Measurements from ENCODE around the gene ACSBG1.

Gene ACSBG1

DNA sequence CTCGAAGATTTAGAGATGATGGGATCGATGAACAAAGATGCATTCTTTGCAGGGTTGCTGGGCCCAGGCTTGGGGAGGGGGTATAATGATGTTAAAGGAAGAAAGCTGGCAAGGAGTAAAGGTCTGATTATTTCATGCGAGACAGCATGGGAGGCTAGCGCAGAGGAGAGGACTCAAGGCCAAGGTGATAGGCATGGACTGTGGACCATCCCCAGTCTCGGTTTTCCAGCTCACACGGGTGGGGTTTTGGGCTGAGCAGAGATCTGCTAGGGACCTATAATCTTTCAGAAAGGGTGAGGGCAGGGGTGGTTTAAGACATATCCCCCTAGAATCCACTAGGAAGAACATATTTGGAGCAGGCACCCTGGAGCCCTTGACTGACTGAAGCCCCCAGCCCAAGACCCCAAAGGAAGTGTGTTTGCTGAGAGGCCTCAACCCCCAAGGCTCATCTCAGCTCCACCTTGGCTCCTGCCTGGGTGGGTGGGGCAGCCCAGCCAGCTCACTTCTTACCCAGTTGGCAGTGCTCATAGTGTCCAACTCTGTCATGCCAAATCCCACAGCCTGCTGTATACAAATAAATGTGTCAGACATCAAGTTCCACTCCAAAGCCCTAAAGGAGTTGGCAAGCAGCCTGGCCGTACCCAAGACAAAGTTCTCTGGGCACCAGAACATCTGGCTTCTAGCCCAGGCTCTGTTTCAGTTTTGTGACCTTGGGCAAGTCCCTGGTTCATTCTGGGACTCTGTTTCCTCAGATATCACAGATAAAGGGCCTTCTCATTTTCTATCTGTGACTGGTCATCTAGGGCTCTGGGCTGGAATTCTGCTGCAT lies 17.9 kb downstream of the ACSBG1 start:
- DNase-seq, result no peak

GRCh38 chr15:78213956-78214355 lies 20.4 kb downstream of the ACSBG1 start:
- DNase-seq, result no peak

DNA sequence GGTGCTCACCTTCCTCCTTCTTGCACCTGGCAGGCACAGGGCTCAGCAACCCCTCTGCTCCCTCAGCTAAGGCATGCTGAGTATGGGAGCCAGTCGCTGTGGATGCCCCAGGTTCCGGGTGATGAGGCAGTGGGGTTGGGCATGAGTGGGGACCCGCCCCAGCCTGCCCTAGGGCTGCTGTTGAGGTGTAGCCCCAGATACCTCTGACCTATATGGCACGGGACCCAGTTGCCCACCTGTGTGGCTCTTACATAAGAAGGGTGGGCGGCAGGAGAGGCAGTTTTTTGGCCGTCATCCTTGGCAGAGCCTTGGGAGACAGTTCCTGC lies 21.0 kb downstream of the ACSBG1 start:
- no peak for DNase-seq

DNA sequence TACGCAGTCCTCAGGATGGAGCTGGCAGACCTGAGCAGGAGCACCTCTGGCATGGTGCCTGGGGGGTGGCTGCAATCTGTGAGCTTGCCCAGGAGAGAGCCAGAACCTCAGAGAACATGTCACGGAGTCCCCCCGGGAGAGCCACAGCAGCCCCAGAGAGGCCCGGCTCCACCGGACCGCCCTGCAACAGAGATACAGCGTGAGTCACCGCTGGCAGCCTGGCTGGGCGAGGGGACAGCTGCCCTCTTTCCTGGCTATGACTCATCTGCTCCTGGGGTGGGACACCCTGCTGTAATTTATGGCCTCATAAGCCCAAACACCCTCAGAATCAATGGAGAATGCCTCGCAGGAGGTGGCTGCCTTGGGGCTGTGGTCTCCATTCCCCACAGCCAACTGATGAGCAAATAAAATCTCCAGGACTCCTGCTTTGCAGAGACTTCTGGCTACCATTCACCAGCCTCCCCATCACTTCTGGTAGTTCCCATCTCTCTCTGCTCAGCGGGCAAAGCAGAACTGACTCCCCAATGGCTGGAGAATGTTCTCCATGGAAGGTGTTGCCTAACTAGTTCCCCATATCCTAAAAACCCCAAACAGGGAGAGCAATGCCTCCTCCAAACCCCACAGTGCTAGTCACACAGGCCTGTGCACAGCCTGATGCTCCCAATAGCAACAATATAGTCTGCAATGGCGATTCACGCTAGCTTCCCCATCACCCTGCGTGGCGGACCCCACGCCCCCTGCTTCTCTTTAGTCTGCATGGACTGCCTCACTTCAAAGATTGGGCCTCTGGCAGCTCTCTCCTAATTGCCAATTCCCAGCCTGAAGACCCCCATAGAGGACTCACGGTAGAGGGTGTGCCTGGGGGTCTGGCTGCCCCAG lies 21.6 kb downstream of the ACSBG1 start:
- no peak for DNase-seq

GRCh38 chr15:78212008-78212407 lies 22.4 kb downstream of the ACSBG1 start:
- no peak for DNase-seq

- DNase-seq, result no peak
These were observed 23.0 kb downstream of the ACSBG1 start for GRCh38 chr15:78211189-78211921.

DNA sequence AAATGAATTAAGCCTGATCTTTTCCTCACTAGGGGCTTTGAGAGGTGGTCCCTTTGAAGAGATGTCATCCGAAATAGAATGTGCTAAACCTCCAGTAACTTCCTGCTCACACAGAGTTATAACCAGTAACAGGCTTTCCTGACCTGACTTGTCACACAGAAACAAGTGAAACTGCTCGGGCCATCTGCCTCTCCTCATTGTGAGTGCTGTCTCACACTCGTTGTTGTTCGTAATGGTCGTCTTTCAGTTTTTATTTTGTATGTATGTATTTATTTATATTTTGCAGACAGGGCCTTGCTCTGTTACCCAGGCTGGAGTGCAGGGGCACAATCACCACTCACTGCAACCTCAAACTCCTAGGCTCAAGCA lies 24.0 kb downstream of the ACSBG1 start:
- DNase-seq, result no peak

- no peak for DNase-seq
These were observed 24.6 kb downstream of the ACSBG1 start for GRCh38 chr15:78209646-78210348.

DNA sequence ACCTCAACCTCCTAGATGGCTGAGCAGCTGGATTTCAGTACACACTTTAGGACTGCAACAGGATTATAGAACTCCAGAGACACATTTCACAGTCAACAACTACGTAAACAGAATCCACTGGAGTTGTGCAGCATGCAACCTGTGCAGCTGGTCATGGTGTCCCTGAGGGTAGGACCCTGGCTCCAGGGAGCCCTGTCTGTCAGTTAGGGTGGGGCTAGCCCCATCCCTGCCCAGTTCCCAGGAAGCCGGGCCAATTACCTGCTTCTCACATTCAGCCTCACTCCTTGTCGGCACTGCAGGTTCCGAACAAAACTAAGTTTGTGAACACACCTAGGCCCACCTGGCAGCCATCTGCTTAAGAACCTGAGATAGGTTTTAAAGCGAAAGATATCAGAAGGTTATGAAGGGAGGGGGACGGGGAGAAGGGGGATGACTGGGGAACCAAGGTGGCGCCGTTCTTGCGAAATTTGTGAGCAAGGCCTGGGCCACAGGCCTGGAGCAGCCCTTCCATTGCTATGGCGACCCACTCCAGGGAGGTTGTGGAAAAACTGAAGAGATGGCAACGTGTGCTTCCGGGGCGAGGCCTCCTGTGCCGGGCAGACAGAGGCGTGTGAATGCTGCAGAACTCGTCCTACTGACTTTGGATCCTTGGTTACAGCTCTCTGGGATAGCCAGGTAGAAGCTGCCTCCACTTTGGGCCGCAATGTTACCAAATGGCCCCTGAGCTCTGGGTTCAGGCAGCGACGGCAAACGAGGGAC lies 25.3 kb downstream of the ACSBG1 start:
- DNase-seq, result no peak

GRCh38 chr15:78208341-78208844 lies 26.0 kb downstream of the ACSBG1 start:
- DNase-seq, result no peak

DNA sequence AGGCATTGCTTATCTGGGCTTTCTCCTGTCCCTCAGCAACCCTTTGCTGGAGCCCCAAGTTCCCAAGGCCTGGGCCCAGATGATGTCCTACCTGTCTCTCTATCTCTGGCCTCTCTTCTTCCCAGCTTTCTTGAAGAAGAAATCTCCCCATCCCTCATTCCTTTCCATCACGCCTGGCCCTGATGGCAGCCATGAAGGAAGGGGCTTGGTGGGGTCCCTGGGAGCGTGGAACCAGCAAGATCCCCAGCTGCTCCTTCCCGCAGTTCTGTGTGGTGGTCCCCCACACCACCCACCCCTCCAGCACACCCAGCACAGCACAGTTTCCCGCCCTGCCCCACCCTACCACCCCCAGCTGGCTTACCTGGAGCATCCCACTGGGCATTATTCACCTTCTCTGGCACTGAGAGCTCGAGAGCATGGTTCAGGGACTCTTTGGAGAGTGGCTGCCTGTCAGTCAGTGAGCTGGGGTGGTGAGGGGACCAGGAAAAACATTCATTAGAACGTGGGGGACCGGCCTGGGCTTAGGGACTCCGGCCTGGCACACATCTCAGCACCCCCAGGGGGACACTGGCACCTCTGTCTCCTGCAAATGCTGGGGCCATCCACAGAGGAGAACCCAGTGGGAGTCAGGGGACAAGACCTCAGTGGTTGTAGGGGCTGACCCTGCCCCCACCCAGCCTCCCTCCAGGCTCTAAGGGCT lies 26.6 kb downstream of the ACSBG1 start:
- no peak for DNase-seq

- DNase-seq, result no peak
These were observed 27.3 kb downstream of the ACSBG1 start for GRCh38 chr15:78207110-78207458.

GRCh38 chr15:78206326-78207109 lies 27.8 kb downstream of the ACSBG1 start:
- DNase-seq, result no peak

DNA sequence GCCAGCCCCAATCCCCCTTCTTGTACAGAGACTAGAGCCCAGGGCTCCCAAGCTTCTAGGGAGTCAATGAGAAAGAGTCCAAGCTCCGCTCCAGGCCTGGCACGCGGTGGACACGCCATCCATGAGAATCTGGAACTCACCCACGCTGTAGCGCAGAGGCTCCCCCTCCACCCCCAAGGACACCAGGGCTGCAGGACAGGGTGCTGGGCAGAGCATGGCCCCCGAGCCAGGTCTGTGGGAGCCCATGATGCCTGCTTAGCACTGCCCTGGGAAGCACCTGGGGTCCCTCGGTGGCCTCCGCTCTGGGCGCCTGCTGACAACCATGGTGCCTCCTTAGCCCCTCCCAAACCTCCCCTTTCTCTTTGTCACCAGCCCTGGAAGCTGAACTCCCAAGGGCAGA lies 28.5 kb downstream of the ACSBG1 start:
- no peak for DNase-seq

DNA sequence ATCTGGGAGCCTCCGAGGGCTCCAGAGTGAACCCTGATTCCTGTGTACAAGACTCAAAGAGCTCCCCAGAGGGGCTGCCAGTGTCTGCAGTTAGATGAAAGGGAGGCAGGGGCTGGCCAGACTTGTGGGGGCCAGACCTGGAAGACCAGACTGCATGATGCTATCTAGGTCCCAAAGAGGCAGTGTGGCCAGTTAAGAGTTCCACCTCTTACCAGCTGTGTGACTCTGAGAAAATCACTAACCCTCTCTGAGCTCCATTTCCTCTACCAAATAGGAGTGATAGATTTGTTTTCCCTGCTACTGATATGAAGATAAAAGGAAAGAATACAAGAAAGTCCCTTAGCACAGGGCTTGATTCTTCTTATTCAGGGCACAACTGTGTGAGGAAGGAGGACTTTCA lies 29.0 kb downstream of the ACSBG1 start:
- no peak for DNase-seq

DNA sequence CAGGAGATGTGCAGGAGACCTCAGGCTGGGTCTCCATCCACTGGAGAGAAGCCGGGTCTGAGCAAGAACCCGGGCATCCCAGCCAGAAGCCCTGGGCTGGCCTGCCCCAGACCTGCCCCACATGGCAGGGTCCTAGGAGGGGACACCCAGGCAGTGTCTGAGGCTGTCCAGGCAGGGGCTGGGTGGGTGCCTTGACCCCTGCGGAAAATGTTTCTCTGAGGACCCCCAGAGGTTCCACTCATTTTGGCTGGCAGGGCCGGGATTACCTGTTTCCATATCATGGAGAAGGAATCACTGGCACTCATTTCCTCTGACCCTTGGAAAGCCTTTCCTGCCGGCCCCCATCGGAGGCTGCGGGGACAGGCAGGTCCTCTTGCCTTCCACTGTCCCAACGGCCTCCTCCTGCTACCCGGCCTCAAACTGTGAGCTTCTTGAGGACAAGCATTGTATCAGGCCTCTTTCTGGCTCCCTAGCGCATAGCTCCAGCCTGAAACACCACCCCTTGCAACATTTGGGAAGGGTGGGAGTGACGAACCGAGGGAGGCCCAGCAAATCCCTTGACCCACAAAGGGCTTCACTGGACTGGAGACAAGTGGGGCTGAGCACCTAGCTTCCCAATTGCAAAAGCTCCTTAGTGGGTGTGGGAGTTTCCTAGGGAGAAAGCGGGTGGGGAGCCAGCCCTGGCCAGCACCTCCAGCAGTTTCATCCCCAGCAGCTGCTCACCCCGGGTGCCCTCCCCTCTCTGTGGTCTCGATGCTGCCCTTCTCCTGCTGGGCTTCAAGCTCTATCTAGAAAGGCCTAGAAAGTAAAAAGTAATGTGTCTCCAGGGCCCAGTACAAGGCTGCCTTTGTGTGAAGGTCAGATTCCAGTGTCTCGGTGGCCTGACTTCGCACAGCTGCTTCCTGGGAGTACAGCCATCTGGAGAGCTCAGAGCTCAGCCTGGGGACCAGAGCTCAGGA lies 29.7 kb downstream of the ACSBG1 start:
- no peak for DNase-seq

GRCh38 chr15:78203346-78204225 lies 30.8 kb downstream of the ACSBG1 start:
- DNase-seq, result no peak
